GM19023 (cell line): Measurements from ENCODE around the gene WDR93.

Experiments used
- ATAC-seq: cut with Tn5 transposase; IDR thresholded peaks from one replicate; pipeline ENCODE4 v1.9.1; 2021; ENCODE audit warnings: mild to moderate bottlenecking, moderate library complexity; ENCODE audit not compliant: unreplicated experiment

Gene WDR93

GRCh38 chr15:89747708-89748682 is 57.4 kb downstream of the WDR93 start:
- ATAC-seq, result no peak

- ATAC-seq, result no peak
Measured at GRCh38 chr15:89749054-89749453, 58.4 kb downstream of the WDR93 start.

GRCh38 chr15:89749526-89749925 is 58.9 kb downstream of the WDR93 start:
- no peak for ATAC-seq

- ATAC-seq, result peak; percentile 2
Measured at GRCh38 chr15:89749951-89750559, 59.4 kb downstream of the WDR93 start.

GRCh38 chr15:89750560-89751542 is 60.2 kb downstream of the WDR93 start, which contains the start of gene MESP1:
Gene MESP1 (minus strand): TSS chr15:89751249. CDS start chr15:89751231, 18 bp downstream.
- peak; percentile 93 for ATAC-seq

GRCh38 chr15:89751748-89752147 is 61.1 kb downstream of the WDR93 start:
- no peak for ATAC-seq

- ATAC-seq, result no peak
Measured at GRCh38 chr15:89753855-89754254, 63.2 kb downstream of the WDR93 start.

GRCh38 chr15:89754361-89755154 is 63.9 kb downstream of the WDR93 start:
- ATAC-seq, result no peak

GRCh38 chr15:89755701-89756100 is 65.1 kb downstream of the WDR93 start:
- ATAC-seq, result no peak

- no peak for ATAC-seq
Measured at GRCh38 chr15:89756897-89757296, 66.3 kb downstream of the WDR93 start.

GRCh38 chr15:89758283-89758682 is 67.7 kb downstream of the WDR93 start:
- ATAC-seq, result no peak

GRCh38 chr15:89758981-89759380 is 68.4 kb downstream of the WDR93 start:
- ATAC-seq, result no peak

- ATAC-seq, result no peak
Measured at GRCh38 chr15:89759835-89760234, 69.2 kb downstream of the WDR93 start.

GRCh38 chr15:89760303-89761008 is 69.8 kb downstream of the WDR93 start:
- ATAC-seq, result peak; percentile 71

- ATAC-seq, result peak; percentile 65
Measured at GRCh38 chr15:89761009-89761831, 70.6 kb downstream of the WDR93 start.

GRCh38 chr15:89761929-89762328 is 71.3 kb downstream of the WDR93 start:
- no peak for ATAC-seq

GRCh38 chr15:89765694-89766093 is 75.1 kb downstream of the WDR93 start:
- ATAC-seq, result no peak
